Gastrocnemius medialis (tissue), 4 donors: ENCODE results near the gene BMF. TPM values are rescaled to one million over a fixed set of nuclear protein-coding genes. Genes with fewer than 3 reads are reported as not detected.
A peak's percentile ranks its signal among the peaks of the same experiment; 100 is the strongest.
"Not testable (repeated sequence)": the region's sequence is repeated elsewhere in the genome, so short reads cannot be mapped to it uniquely, and the experiment has no call there.

Experiments used
- ATAC-seq, 2 donors: fragments of 150-250 bp; one replicate each; pipeline ENCODE4 v1.9.1; 2016
- DNase-seq, 2 donors: peaks; one replicate each; pipeline ENCODE4 v3.0.0-alpha.2; 2019
- H3K27ac ChIP-seq, 4 donors: fragments of 200-600 bp; sonication (generic); 1 replicate in 1 of 4; 2 replicates in 3 of 4; pipeline ENCODE4 v1.5.1; 2016 to 2018; ENCODE audit warnings: mild to moderate bottlenecking in 2 of 4, moderate library complexity in 1 of 4
- H3K27me3 ChIP-seq, 3 donors: fragments of 200-600 bp; sonication (generic) in 2 of 3; 1 replicate in 1 of 3; 2 replicates in 2 of 3; pipeline versions ENCODE4 v1.5.1 to v1.6.0; 2016 to 2019; ENCODE audit warnings: mild to moderate bottlenecking in 1 of 3, moderate library complexity in 1 of 3
- H3K36me3 ChIP-seq, 2 donors: fragments of 200-600 bp; sonication (generic) in 1 of 2; one replicate each; pipeline ENCODE4 v1.5.1; 2017 to 2018
- H3K4me1 ChIP-seq, 2 donors: fragments of 200-600 bp; sonication (generic) in 1 of 2; one replicate each; pipeline ENCODE4 v1.5.1; 2016 to 2017; ENCODE audit warnings: mild to moderate bottlenecking in 2 of 2
- H3K4me3 ChIP-seq, 4 donors: fragments of 200-600 bp; sonication (generic) in 3 of 4; 1 replicate in 1 of 4; 2 replicates in 3 of 4; pipeline ENCODE4 v1.5.1; 2016 to 2019; ENCODE audit warnings: mild to moderate bottlenecking in 2 of 4
- H3K9me3 ChIP-seq, 3 donors: fragments of 200-600 bp; sonication (generic) in 2 of 3; 1 replicate in 1 of 3; 2 replicates in 2 of 3; pipeline ENCODE4 v1.5.1; 2016 to 2019
- CTCF ChIP-seq, 5 experiments: fragments of 450-650 bp in 3 of 5; fragments of 200-600 bp in 2 of 5; sonication (generic) in 2 of 5; IDR thresholded peaks in 4 of 5; conservative IDR thresholded peaks in 1 of 5; 1 replicate in 4 of 5; 2 replicates in 1 of 5; pipeline ENCODE4 v1.5.1; 2016 to 2019; ENCODE audit warnings: antibody characterized with exemption in 5 of 5, mild to moderate bottlenecking in 3 of 5, moderate library complexity in 3 of 5
- POLR2A ChIP-seq, 2 donors: fragments of 450-650 bp; IDR thresholded peaks; one replicate each; pipeline ENCODE4 v1.6.1; 2017; ENCODE audit warnings: antibody characterized with exemption in 2 of 2, mild to moderate bottlenecking in 2 of 2, moderate library complexity in 2 of 2
- in situ Hi-C, 4 donors: fragments of 200-750 bp; cut with MboI; loops; one replicate each; pipeline versions ENCODE4 v1.15.0 to v1.8.0; 2017; ENCODE audit warnings: low sequenced_read_pairs in 4 of 4
- intact Hi-C: fragments of 100-400 bp; cut with DNase I; formaldehyde crosslinking; loops from one replicate; pipeline ENCODE4 v1.15.1; 2023; ENCODE audit warnings: low total_unique reads
- total RNA-seq, 4 donors: library from RNA; depleted of rRNA; stranded (reverse); fragments of >200 nt; gene quantifications; one replicate each; pipeline versions ENCODE4 v1.1.0 to v1.2.3, GENCODE V29; 2016

The BMF gene
- 10 to 100 TPM in 1 of 4 donors, 1 to 10 TPM in 2, under 1 TPM in 1; 0.82 to 11.6 (median 3.2) TPM for total RNA-seq

GRCh38 chr15:40108855-40109735 is at the start of gene BMF:
BMF (minus strand) TSS chr15:40108879; CDS start chr15:40106086, 2,793 bp downstream.
- no peaks in the 10 kb centered on the region for H3K36me3 ChIP-seq
- H3K4me1 ChIP-seq, result peaks cover 34% of the 10 kb centered on the region in 2 donors
- in situ Hi-C loops (loop anchor here in 1 of 4 donors (10.0 kb wide), 1 partner anchor 64 kb away; no protein-coding TSS in a partner anchor), intact Hi-C loops (loop anchor here (1.0 to 10.0 kb wide), 5 partner anchors 41 to 846 kb away; partner anchors contain the start of genes CCDC32, CHAC1, EIF2AK4 and RPUSD2)
- peak within 1 kb of the TSS; percentile 81 to 99 (median 92) for H3K27ac ChIP-seq
- H3K9me3 ChIP-seq, result no peaks in the 10 kb centered on the region
- H3K27me3 ChIP-seq, result no peaks in the 10 kb centered on the region
- DNase-seq (peak; percentile 99 to 100), ATAC-seq (peak; percentile 76 to 80)
- H3K4me3 ChIP-seq, result peak within 1 kb of the TSS; percentile 62 to 88 (median 64)
- TF ChIP-seq CTCF (IDR thresholded peaks at IDR 0.05 in 4 of 5, conservative IDR thresholded peaks at IDR 0.05 in 1 of 5) (peak in 3 of 5 experiments; percentile 8 to 30 (median 16)), POLR2A (IDR thresholded peaks at IDR 0.05) (no peak)

GRCh38 chr15:40157778-40158447 is 49.2 kb upstream of the BMF start:
- Histone ChIP-seq H3K4me3 (no peak overlapping the region), H3K4me1 (peaks cover 8 to 11% of the 10 kb centered on the region in 2 donors), H3K27ac (no peak overlapping the region), H3K9me3 (no peaks in the 10 kb centered on the region), H3K27me3 (no peaks in the 10 kb centered on the region), H3K36me3 (no peaks in the 10 kb centered on the region)
- TF ChIP-seq CTCF (IDR thresholded peaks at IDR 0.05 in 4 of 5, conservative IDR thresholded peaks at IDR 0.05 in 1 of 5) (no peak), POLR2A (IDR thresholded peaks at IDR 0.05) (no peak)
- ATAC-seq, result no peak
- intact Hi-C loops, result no loop called here
- no peak for DNase-seq
- in situ Hi-C loops, result loop anchor here in 1 of 4 donors (5.0 kb wide), 1 partner anchor 46 kb away; no protein-coding TSS in a partner anchor

GRCh38 chr15:40155270-40155910 is 46.7 kb upstream of the BMF start:
- TF ChIP-seq CTCF (IDR thresholded peaks at IDR 0.05 in 4 of 5, conservative IDR thresholded peaks at IDR 0.05 in 1 of 5), result no peak
- no peak for TF ChIP-seq POLR2A (IDR thresholded peaks at IDR 0.05)
- ATAC-seq (no peak), DNase-seq (no peak)
- Histone ChIP-seq H3K27me3 (no peaks in the 10 kb centered on the region), H3K36me3 (no peaks in the 10 kb centered on the region), H3K4me1 (peaks cover 15 to 16% of the 10 kb centered on the region in 2 donors), H3K4me3 (no peak overlapping the region), H3K27ac (no peak overlapping the region), H3K9me3 (no peaks in the 10 kb centered on the region)
- in situ Hi-C loops (loop anchor here in 1 of 4 donors (5.0 kb wide), 1 partner anchor 43 kb away; no protein-coding TSS in a partner anchor), intact Hi-C loops (no loop called here)

GRCh38 chr15:40154821-40155220 is 46.1 kb upstream of the BMF start:
- in situ Hi-C loops, result loop anchor here in 1 of 4 donors (5.0 kb wide), 1 partner anchor 43 kb away; no protein-coding TSS in a partner anchor
- H3K27me3 ChIP-seq, ATAC-seq, H3K27ac ChIP-seq, intact Hi-C loops, DNase-seq, H3K4me3 ChIP-seq, H3K9me3 ChIP-seq, H3K36me3 ChIP-seq: not testable (repeated sequence)
- peaks cover 18 to 20% of the 10 kb centered on the region in 2 donors for H3K4me1 ChIP-seq
